ENCODE measurements around the gene PDE3B. TPM values are rescaled to one million over a fixed set of nuclear protein-coding genes. Genes with fewer than 3 reads are reported as not detected.

PDE3B gene
- total RNA-seq, 1 donor from 2014 or later, result 3.1 TPM

GRCh38 chr11:14914536-14914935 lies 270.9 kb downstream of the PDE3B start:
- DNase-seq (ENCODE audit: low read depth), result no peak
- no peaks in the 10 kb centered on the region for H3K27me3 ChIP-seq (ENCODE audit: control insufficient read depth, insufficient read depth, low read length)
- no peak for TF ChIP-seq CTCF (IDR thresholded peaks at IDR 0.05; ENCODE audit: insufficient read depth, low read length, poor library complexity, severe bottlenecking)
- H3K36me3 ChIP-seq (ENCODE audit: control insufficient read depth, insufficient read depth, low read length), result no peaks in the 10 kb centered on the region
- no peak overlapping the region for H3K4me3 ChIP-seq (ENCODE audit: low read depth, low read length)

DNA sequence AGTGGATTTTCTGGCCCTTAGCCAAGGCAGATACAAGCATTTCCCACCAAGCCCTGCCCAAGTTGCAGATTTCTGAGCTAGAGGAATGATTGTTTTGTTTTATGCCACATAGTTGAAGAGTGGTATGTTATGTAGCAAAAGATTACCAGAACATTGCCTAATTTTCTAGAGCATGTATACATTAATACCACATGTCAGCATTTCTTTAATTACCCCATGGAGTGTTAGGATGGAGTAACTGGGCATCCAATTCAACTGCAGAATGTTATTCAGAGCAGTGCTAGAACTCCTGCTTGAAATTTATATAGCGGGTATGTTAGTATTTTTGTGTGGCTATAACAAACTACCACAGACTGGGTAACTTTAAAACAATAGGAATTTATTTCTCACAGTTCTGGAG lies 272.8 kb downstream of the PDE3B start:
- TF ChIP-seq CTCF (IDR thresholded peaks at IDR 0.05; ENCODE audit: insufficient read depth, low read length, poor library complexity, severe bottlenecking), result no peak
- Histone ChIP-seq H3K27me3 (ENCODE audit: control insufficient read depth, insufficient read depth, low read length) (no peaks in the 10 kb centered on the region), H3K4me3 (ENCODE audit: low read depth, low read length) (no peak overlapping the region), H3K36me3 (ENCODE audit: control insufficient read depth, insufficient read depth, low read length) (no peaks in the 10 kb centered on the region)
- no peak for DNase-seq (ENCODE audit: low read depth)

Other genes with a start within 250 kb of the PDE3B start
- 124 and 131 TPM in 2 replicates for gene COPB1, start 144.0 kb upstream of the PDE3B start, total RNA-seq
- 182 and 197 TPM in 2 replicates for gene PSMA1, start 123.4 kb upstream of the PDE3B start, total RNA-seq
- 21.3 and 30.9 TPM in 2 replicates for gene CYP2R1, start 248.4 kb downstream of the PDE3B start, total RNA-seq